ENCODE measurements around the gene PRSS23.

The PRSS23 gene

DNA sequence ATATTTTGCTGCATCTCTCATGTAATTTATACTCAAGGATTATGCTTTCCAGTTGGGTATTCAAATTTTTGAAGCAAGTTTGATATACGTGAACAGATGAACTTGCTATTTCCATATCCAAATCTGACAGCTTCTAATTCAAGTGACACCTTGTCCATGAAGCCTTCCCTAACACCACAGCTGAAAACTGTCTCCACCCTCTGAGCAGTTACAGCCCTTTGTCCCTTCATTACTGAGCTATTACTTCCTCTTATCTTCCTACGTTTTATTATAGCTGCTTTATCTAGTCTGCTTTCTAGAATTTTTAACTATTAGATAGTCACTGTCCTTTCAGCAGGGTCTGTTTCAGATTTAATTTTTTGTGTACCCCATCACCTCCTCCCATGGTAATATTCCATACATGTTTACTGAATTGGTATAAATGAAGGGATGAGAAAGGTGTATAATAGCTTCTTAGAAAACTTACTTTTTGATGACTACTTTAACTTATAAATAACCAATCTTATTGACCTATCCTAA is 13.3 kb upstream of the PRSS23 start:
- no peak for DNase-seq (ENCODE audit: extremely low spot score)
- TF ChIP-seq, protein P1, sequence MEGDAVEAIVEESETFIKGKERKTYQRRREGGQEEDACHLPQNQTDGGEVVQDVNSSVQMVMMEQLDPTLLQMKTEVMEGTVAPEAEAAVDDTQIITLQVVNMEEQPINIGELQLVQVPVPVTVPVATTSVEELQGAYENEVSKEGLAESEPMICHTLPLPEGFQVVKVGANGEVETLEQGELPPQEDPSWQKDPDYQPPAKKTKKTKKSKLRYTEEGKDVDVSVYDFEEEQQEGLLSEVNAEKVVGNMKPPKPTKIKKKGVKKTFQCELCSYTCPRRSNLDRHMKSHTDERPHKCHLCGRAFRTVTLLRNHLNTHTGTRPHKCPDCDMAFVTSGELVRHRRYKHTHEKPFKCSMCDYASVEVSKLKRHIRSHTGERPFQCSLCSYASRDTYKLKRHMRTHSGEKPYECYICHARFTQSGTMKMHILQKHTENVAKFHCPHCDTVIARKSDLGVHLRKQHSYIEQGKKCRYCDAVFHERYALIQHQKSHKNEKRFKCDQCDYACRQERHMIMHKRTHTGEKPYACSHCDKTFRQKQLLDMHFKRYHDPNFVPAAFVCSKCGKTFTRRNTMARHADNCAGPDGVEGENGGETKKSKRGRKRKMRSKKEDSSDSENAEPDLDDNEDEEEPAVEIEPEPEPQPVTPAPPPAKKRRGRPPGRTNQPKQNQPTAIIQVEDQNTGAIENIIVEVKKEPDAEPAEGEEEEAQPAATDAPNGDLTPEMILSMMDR (IDR thresholded peaks at IDR 0.05; ENCODE audit: control extremely low read depth, extremely low read depth, low read depth, missing control alignments): no peak
- CTCF ChIA-PET: no interaction called here
- POLR2A ChIA-PET: no interaction called here

DNA sequence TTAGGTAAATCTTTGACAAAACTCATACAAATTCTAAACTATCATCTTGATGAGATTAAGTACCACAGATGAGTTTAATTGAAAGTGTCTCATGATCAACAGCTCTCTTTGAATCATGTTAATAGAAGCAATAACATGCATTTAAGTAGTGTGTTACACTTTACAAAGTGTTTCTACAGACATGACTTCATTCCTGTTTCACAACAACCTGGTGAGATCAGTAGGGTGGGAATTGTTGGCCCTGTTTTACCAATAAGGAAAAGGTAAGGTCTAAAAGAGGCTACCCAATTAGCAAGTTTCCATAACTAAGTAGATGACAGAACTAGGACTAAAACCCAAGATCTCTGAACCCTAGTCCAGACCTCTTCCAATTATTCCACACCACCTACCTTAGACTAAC is 12.7 kb upstream of the PRSS23 start:
- TF ChIP-seq, protein P1 (IDR thresholded peaks at IDR 0.05; ENCODE audit: control extremely low read depth, extremely low read depth, low read depth, missing control alignments): no peak
- DNase-seq (ENCODE audit: extremely low spot score): no peak
- ChIA-PET POLR2A (no interaction called here), CTCF (no interaction called here)

DNA sequence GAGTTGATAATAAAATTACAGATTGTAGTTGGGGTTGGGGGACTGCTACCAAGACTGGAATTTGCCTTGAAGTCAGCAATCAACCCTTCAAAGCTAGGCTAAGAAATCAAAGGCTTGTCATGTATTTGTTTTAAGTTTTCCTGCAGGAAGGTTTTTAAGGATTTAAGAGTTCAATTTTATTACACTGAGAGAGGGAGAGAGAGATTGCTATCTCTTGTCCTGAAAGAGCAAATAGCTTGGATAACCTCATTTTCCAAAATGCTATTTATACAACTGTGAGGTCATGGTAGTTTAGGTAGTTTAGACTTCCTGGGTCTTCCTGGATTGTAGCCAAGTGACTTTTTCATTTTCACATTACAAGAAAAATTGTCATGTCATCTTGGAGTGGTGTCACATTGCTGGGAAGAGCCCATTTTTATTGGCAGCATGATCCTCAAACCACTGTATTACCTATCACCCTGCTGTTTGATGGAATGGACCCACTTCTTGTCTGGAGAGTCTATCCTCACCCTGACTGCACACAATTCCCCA is 10.1 kb upstream of the PRSS23 start:
- TF ChIP-seq, protein P1 (IDR thresholded peaks at IDR 0.05; ENCODE audit: control extremely low read depth, extremely low read depth, low read depth, missing control alignments): no peak
- DNase-seq (ENCODE audit: extremely low spot score): no peak
- CTCF ChIA-PET: interaction anchor here (1.6 to 1.7 kb wide), 2 partner anchors 8 to 80 kb away, joined by 4 to 5 read pairs; no protein-coding TSS in a partner anchor
- POLR2A ChIA-PET: no interaction called here

DNA sequence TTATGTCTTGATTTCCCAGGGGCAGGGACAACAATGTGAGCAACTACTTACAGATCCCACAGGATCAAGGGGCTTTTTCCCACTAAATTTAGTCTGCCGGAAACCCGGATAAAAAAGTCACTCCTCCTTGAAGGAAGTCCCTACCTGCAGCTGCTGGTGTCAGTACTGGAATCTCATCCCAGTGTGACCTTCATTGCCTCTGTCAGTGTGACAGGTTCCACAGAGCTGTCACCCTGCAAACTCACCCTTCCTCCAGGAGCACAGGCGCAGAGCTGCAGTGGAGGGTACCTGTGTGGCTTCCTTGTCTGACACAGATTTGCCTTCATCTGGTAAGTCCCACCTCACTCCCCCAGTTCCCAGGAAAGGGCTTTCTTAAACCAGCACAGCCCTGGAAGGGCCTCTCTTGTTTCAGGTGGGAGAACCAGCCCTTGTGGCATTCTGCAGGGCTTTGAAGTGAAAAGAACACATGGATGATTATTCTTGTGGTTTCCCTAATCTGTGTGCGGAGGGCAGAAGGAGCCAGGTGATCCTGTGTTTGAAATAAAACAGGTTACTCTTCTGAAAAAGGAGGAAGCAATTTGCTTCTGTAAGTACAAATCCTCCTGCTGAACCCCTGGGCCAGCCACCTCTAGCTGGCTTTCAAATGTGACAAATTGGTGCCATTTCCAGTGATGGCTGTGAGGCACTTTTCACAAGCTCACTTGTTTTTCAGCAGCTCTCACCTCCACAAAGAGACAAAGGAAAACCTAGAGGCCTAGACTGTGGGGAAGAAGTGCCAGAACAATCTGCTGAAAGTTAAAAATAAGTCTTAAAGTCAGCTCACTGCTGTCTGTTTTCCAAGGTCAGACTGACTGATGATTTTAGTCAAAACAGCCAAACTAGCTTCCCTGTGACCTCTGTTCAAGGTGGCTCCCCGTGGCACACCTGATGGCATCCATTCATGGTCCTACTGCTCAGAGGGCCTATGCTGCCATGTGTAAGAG is 9.2 kb upstream of the PRSS23 start:
- POLR2A ChIA-PET: no interaction called here
- TF ChIP-seq, protein P1 (IDR thresholded peaks at IDR 0.05; ENCODE audit: control extremely low read depth, extremely low read depth, low read depth, missing control alignments): no peak
- CTCF ChIA-PET: interaction anchor here (0.7 to 2.2 kb wide), 4 partner anchors 12 to 21 kb away, joined by 3 to 7 read pairs (median 4); no protein-coding TSS in a partner anchor
- DNase-seq (ENCODE audit: extremely low spot score): no peak

DNA sequence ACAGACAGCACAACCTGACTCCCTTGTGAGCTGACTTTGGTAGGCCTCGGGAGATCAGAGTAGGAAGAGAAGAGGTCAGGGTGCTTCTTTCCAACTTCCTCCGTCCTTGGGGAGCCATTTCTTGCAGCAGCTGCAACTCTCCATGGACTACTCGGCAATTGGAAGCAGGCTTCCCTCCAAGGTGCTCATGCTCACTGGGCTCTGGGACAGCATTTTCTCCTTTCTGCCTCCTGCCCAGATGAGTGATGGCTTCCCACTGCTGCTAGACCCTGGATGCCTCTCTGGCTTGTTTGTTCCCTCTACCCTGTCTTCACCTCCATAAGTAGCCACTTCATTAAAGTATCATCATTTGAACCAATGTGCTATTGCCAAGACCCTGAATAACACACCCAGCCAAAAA is 8.2 kb upstream of the PRSS23 start:
- ChIA-PET CTCF (interaction anchor here (2.1 to 2.2 kb wide), 2 partner anchors 14 to 19 kb away, joined by 5 to 7 read pairs; no protein-coding TSS in a partner anchor), POLR2A (no interaction called here)
- TF ChIP-seq, protein P1 (IDR thresholded peaks at IDR 0.05; ENCODE audit: control extremely low read depth, extremely low read depth, low read depth, missing control alignments): no peak
- no peak for DNase-seq (ENCODE audit: extremely low spot score)

DNA sequence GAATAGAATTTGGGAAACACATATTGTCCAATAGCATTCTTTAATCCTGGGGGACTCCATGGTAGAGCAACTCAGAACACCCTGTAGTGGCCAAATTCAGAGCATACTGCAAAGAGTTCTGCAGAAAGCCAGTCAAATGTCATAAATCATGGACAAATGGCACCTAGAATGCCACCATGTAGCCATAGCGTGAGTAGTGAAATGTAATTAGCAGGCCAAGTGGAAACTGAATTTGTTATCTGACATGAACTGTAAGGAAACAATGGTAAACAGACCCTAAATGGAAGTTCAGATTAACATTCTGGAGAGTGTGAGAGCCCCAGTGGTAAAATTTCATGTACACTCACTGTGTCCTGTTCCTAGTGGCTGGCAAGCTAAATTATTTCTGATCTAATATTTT is 7.0 kb upstream of the PRSS23 start:
- POLR2A ChIA-PET: no interaction called here
- CTCF ChIA-PET: interaction anchor here (0.9 to 2.1 kb wide), 2 partner anchors 9 to 13 kb away, joined by 4 to 5 read pairs; no protein-coding TSS in a partner anchor
- TF ChIP-seq, protein P1 (IDR thresholded peaks at IDR 0.05; ENCODE audit: control extremely low read depth, extremely low read depth, low read depth, missing control alignments): no peak
- DNase-seq (ENCODE audit: extremely low spot score): no peak
